ENCODE results near the gene SPAG9.

DNA sequence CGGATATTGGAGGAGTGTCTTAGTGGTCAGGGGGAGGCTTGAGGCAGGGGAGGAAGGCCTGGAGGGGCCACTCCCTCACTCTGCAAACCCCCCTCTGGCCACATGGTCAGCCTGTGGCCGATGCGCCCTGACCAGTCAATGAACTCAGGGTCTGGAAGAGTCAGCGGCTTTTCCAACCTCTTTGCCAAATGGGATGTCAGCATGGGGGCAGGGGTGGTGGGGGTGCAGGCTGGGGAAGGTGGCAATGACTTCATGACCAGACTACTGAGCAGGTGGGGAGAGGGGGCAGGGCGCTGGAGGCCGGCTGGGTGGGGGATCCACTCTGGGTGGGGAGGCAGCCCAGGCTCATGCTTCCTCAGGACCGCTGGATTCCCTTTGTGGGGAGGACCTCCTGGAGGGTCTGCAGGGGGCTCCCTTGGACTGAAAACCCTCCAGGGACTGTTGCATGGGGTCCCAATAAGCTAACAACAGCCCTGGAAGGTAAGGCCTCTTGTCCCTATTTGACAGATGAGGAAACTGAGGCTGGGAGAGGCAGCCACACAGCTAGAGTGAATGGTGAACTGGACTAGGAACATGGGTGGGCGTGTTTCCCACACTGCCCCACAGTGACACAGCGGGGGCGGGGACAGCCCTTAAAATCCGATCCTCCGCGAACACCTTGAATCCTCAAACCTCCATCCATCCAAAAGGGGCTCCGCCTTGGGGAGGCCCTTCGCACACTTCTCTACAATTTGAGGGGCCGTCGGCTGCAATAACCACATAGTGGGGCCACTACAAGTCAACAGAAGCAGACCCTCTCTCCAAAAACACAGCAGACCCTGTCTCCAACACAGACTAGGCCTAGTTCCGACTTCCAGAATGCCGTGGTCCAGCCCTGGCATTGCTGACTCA, 173.5 kb downstream of the SPAG9 start:
- TF ChIP-seq, protein P1, sequence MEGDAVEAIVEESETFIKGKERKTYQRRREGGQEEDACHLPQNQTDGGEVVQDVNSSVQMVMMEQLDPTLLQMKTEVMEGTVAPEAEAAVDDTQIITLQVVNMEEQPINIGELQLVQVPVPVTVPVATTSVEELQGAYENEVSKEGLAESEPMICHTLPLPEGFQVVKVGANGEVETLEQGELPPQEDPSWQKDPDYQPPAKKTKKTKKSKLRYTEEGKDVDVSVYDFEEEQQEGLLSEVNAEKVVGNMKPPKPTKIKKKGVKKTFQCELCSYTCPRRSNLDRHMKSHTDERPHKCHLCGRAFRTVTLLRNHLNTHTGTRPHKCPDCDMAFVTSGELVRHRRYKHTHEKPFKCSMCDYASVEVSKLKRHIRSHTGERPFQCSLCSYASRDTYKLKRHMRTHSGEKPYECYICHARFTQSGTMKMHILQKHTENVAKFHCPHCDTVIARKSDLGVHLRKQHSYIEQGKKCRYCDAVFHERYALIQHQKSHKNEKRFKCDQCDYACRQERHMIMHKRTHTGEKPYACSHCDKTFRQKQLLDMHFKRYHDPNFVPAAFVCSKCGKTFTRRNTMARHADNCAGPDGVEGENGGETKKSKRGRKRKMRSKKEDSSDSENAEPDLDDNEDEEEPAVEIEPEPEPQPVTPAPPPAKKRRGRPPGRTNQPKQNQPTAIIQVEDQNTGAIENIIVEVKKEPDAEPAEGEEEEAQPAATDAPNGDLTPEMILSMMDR (IDR thresholded peaks at IDR 0.05; ENCODE audit: poor library complexity): no peak
- TF ChIP-seq EZH2phosphoT487 (IDR thresholded peaks at IDR 0.05; ENCODE audit: low read depth, severe bottlenecking, unreplicated experiment): no peak

Measured in hepatocyte (in vitro differentiated cells).